Measurements from ENCODE around the gene TEX2.
"Not testable (repeated sequence)": the region's sequence is repeated elsewhere in the genome, so short reads cannot be mapped to it uniquely, and the experiment has no call there.

The TEX2 gene

GRCh38 chr17:64256913-64257807, 5.9 kb downstream of the TEX2 start:
- no peak overlapping the region for H3K9ac ChIP-seq (ENCODE audit: low read depth, low read length)

GRCh38 chr17:64255764-64256163, 7.3 kb downstream of the TEX2 start:
- no peak overlapping the region for H3K9ac ChIP-seq (ENCODE audit: low read depth, low read length)
- no peaks in the 10 kb centered on the region for H3K36me3 ChIP-seq (ENCODE audit: insufficient read depth, low read length)
- no peaks in the 10 kb centered on the region for H3K4me1 ChIP-seq (ENCODE audit: insufficient read depth, low read length)
- H3K9me3 ChIP-seq (ENCODE audit: control insufficient read depth, insufficient read depth, low read length), result no peaks in the 10 kb centered on the region

More at GRCh38 chr17:64256913-64257807, 5.9 kb downstream of the TEX2 start:
- Histone ChIP-seq H3K36me3 (ENCODE audit: insufficient read depth, low read length) (no peaks in the 10 kb centered on the region), H3K9me3 (ENCODE audit: control insufficient read depth, insufficient read depth, low read length) (no peaks in the 10 kb centered on the region), H3K4me1 (ENCODE audit: insufficient read depth, low read length) (peaks cover 5% of the 10 kb centered on the region; the same call in 1 of the 2 replicates)

GRCh38 chr17:64254755-64255154, 8.3 kb downstream of the TEX2 start:
- Histone ChIP-seq H3K4me1 (ENCODE audit: insufficient read depth, low read length) (no peaks in the 10 kb centered on the region), H3K9ac (ENCODE audit: low read depth, low read length) (no peak overlapping the region), H3K36me3 (ENCODE audit: insufficient read depth, low read length) (no peaks in the 10 kb centered on the region), H3K9me3 (ENCODE audit: control insufficient read depth, insufficient read depth, low read length) (no peaks in the 10 kb centered on the region)

GRCh38 chr17:64253470-64253869, 9.6 kb downstream of the TEX2 start:
- no peaks in the 10 kb centered on the region for H3K36me3 ChIP-seq (ENCODE audit: insufficient read depth, low read length)
- H3K9ac ChIP-seq (ENCODE audit: low read depth, low read length), result no peak overlapping the region
- no peaks in the 10 kb centered on the region for H3K4me1 ChIP-seq (ENCODE audit: insufficient read depth, low read length)
- no peaks in the 10 kb centered on the region for H3K9me3 ChIP-seq (ENCODE audit: control insufficient read depth, insufficient read depth, low read length)

GRCh38 chr17:64252831-64253230, 10.2 kb downstream of the TEX2 start:
- Histone ChIP-seq H3K9ac (ENCODE audit: low read depth, low read length) (no peak overlapping the region), H3K36me3 (ENCODE audit: insufficient read depth, low read length) (no peaks in the 10 kb centered on the region), H3K4me1 (ENCODE audit: insufficient read depth, low read length) (no peaks in the 10 kb centered on the region), H3K9me3 (ENCODE audit: control insufficient read depth, insufficient read depth, low read length) (no peaks in the 10 kb centered on the region)

GRCh38 chr17:64250233-64250835, 12.7 kb downstream of the TEX2 start:
- Histone ChIP-seq H3K4me1 (ENCODE audit: insufficient read depth, low read length) (no peaks in the 10 kb centered on the region), H3K9me3 (ENCODE audit: control insufficient read depth, insufficient read depth, low read length) (no peaks in the 10 kb centered on the region), H3K9ac (ENCODE audit: low read depth, low read length) (no peak overlapping the region), H3K36me3 (ENCODE audit: insufficient read depth, low read length) (no peaks in the 10 kb centered on the region)

- H3K9me3 ChIP-seq (ENCODE audit: control insufficient read depth, insufficient read depth, low read length), result no peaks in the 10 kb centered on the region
- peaks cover 3% of the 10 kb centered on the region; the same call in 1 of the 2 replicates for H3K4me1 ChIP-seq (ENCODE audit: insufficient read depth, low read length)
- no peak overlapping the region for H3K9ac ChIP-seq (ENCODE audit: low read depth, low read length)
- no peaks in the 10 kb centered on the region for H3K36me3 ChIP-seq (ENCODE audit: insufficient read depth, low read length)
Observed at GRCh38 chr17:64247836-64248235, 15.2 kb downstream of the TEX2 start.

- Histone ChIP-seq H3K9me3 (ENCODE audit: control insufficient read depth, insufficient read depth, low read length) (no peaks in the 10 kb centered on the region), H3K9ac (ENCODE audit: low read depth, low read length) (no peak overlapping the region)
Observed at GRCh38 chr17:64245218-64246145, 17.6 kb downstream of the TEX2 start.

GRCh38 chr17:64244165-64244564, 18.9 kb downstream of the TEX2 start:
- H3K4me1 ChIP-seq (ENCODE audit: insufficient read depth, low read length), result peaks cover 15% of the 10 kb centered on the region
- no peaks in the 10 kb centered on the region for H3K9me3 ChIP-seq (ENCODE audit: control insufficient read depth, insufficient read depth, low read length)

More at GRCh38 chr17:64245218-64246145, 17.6 kb downstream of the TEX2 start:
- H3K4me1 ChIP-seq (ENCODE audit: insufficient read depth, low read length), result peaks cover 11% of the 10 kb centered on the region
- no peaks in the 10 kb centered on the region for H3K36me3 ChIP-seq (ENCODE audit: insufficient read depth, low read length)

GRCh38 chr17:64243340-64243739, 19.7 kb downstream of the TEX2 start:
- Histone ChIP-seq H3K9ac (ENCODE audit: low read depth, low read length) (no peak overlapping the region), H3K36me3 (ENCODE audit: insufficient read depth, low read length) (no peaks in the 10 kb centered on the region), H3K4me1 (ENCODE audit: insufficient read depth, low read length) (peaks cover 15% of the 10 kb centered on the region), H3K9me3 (ENCODE audit: control insufficient read depth, insufficient read depth, low read length) (no peaks in the 10 kb centered on the region)

More at GRCh38 chr17:64244165-64244564, 18.9 kb downstream of the TEX2 start:
- H3K9ac ChIP-seq (ENCODE audit: low read depth, low read length), result no peak overlapping the region
- no peaks in the 10 kb centered on the region for H3K36me3 ChIP-seq (ENCODE audit: insufficient read depth, low read length)

- Histone ChIP-seq H3K4me1 (ENCODE audit: insufficient read depth, low read length) (peaks cover 15% of the 10 kb centered on the region), H3K9me3 (ENCODE audit: control insufficient read depth, insufficient read depth, low read length) (no peaks in the 10 kb centered on the region), H3K36me3 (ENCODE audit: insufficient read depth, low read length) (no peaks in the 10 kb centered on the region), H3K9ac (ENCODE audit: low read depth, low read length) (no peak overlapping the region)
Observed at GRCh38 chr17:64242633-64243032, 20.4 kb downstream of the TEX2 start.

- H3K4me1 ChIP-seq (ENCODE audit: insufficient read depth, low read length), result peaks cover 15% of the 10 kb centered on the region
- no peaks in the 10 kb centered on the region for H3K9me3 ChIP-seq (ENCODE audit: control insufficient read depth, insufficient read depth, low read length)
- H3K36me3 ChIP-seq (ENCODE audit: insufficient read depth, low read length), result no peaks in the 10 kb centered on the region
- H3K9ac ChIP-seq (ENCODE audit: low read depth, low read length), result no peak overlapping the region
Observed at GRCh38 chr17:64240741-64241347, 22.2 kb downstream of the TEX2 start.

GRCh38 chr17:64240261-64240740, 22.8 kb downstream of the TEX2 start:
- Histone ChIP-seq H3K36me3 (ENCODE audit: insufficient read depth, low read length) (no peaks in the 10 kb centered on the region), H3K9ac (ENCODE audit: low read depth, low read length) (no peak overlapping the region), H3K9me3 (ENCODE audit: control insufficient read depth, insufficient read depth, low read length) (no peaks in the 10 kb centered on the region), H3K4me1 (ENCODE audit: insufficient read depth, low read length) (peaks cover 15% of the 10 kb centered on the region)

GRCh38 chr17:64238449-64238848, 24.6 kb downstream of the TEX2 start:
- H3K9me3 ChIP-seq (ENCODE audit: control insufficient read depth, insufficient read depth, low read length); H3K9ac ChIP-seq (ENCODE audit: low read depth, low read length); H3K36me3 ChIP-seq (ENCODE audit: insufficient read depth, low read length): not testable (repeated sequence)
- H3K4me1 ChIP-seq (ENCODE audit: insufficient read depth, low read length), result peaks cover 12% of the 10 kb centered on the region
